IPS-18c (cell line): ENCODE results near the gene RPS3.
"Not testable (repeated sequence)": the region's sequence is repeated elsewhere in the genome, so short reads cannot be mapped to it uniquely, and the experiment has no call there.

Experiments
- H3K4me3 ChIP-seq: 2 replicates; pipeline ENCODE4 v1.7.0; 2013; ENCODE audit warnings: low read depth, mild to moderate bottlenecking, low read length, moderate library complexity; ENCODE audit not compliant: insufficient read depth
- H3K9me3 ChIP-seq: one replicate; pipeline ENCODE4 v1.6.1; 2013; ENCODE audit warnings: mild to moderate bottlenecking, low read length, moderate library complexity; ENCODE audit not compliant: control insufficient read depth, insufficient read depth

RPS3 gene

GRCh38 chr11:75399344-75400145 lies at the start of gene RPS3:
Gene RPS3 (plus strand): TSS chr11:75399518. CDS start chr11:75399548, 30 bp downstream.
- peak within 1 kb of the TSS; percentile 90 for H3K4me3 ChIP-seq
- no peaks in the 10 kb centered on the region for H3K9me3 ChIP-seq

- Histone ChIP-seq H3K9me3 (no peaks in the 10 kb centered on the region), H3K4me3 (no peak overlapping the region)
Measured at GRCh38 chr11:75349521-75350116, 49.7 kb upstream of the RPS3 start.

GRCh38 chr11:75350122-75350742 lies 49.1 kb upstream of the RPS3 start:
- H3K4me3 ChIP-seq = peak overlapping the region; percentile 61; the same call in 1 of the 2 replicates

GRCh38 chr11:75350743-75351540 lies 48.4 kb upstream of the RPS3 start:
- Histone ChIP-seq H3K9me3 (no peaks in the 10 kb centered on the region), H3K4me3 (peak overlapping the region; percentile 61)

More at GRCh38 chr11:75350122-75350742, 49.1 kb upstream of the RPS3 start:
- no peaks in the 10 kb centered on the region for H3K9me3 ChIP-seq

- Histone ChIP-seq H3K9me3 (no peaks in the 10 kb centered on the region), H3K4me3 (peak within 1 kb of the TSS; percentile 61)
Measured at GRCh38 chr11:75351541-75351790, 47.9 kb upstream of the RPS3 start, which contains the start of gene ARRB1. Gene ARRB1 (minus strand): TSS chr11:75351661. CDS start chr11:75351607, 54 bp downstream.

GRCh38 chr11:75351791-75352587 lies 47.3 kb upstream of the RPS3 start:
- Histone ChIP-seq H3K9me3 (no peaks in the 10 kb centered on the region), H3K4me3 (peak overlapping the region; percentile 61)

GRCh38 chr11:75352588-75353206 lies 46.6 kb upstream of the RPS3 start:
- Histone ChIP-seq H3K4me3 (no peak overlapping the region), H3K9me3 (no peaks in the 10 kb centered on the region)

- H3K9me3 ChIP-seq = no peaks in the 10 kb centered on the region
- no peak overlapping the region for H3K4me3 ChIP-seq
Measured at GRCh38 chr11:75355051-75355450, 44.3 kb upstream of the RPS3 start.

GRCh38 chr11:75356613-75357012 lies 42.7 kb upstream of the RPS3 start:
- Histone ChIP-seq H3K4me3 (no peak overlapping the region), H3K9me3 (no peaks in the 10 kb centered on the region)

GRCh38 chr11:75362285-75362684 lies 37.0 kb upstream of the RPS3 start:
- H3K4me3 ChIP-seq, H3K9me3 ChIP-seq: not testable (repeated sequence)

GRCh38 chr11:75365711-75366181 lies 33.6 kb upstream of the RPS3 start:
- Histone ChIP-seq H3K9me3 (no peaks in the 10 kb centered on the region), H3K4me3 (no peak overlapping the region)

- not testable (repeated sequence) for H3K9me3 ChIP-seq, H3K4me3 ChIP-seq
Measured at GRCh38 chr11:75366826-75367225, 32.5 kb upstream of the RPS3 start.

- Histone ChIP-seq H3K9me3 (no peaks in the 10 kb centered on the region), H3K4me3 (no peak overlapping the region)
Measured at GRCh38 chr11:75369560-75370255, 29.6 kb upstream of the RPS3 start.

- Histone ChIP-seq H3K9me3 (peaks cover under 1% of the 10 kb centered on the region), H3K4me3 (no peak overlapping the region)
Measured at GRCh38 chr11:75371949-75372876, 27.1 kb upstream of the RPS3 start.

GRCh38 chr11:75373201-75373600 lies 26.1 kb upstream of the RPS3 start:
- H3K9me3 ChIP-seq = peaks cover 2% of the 10 kb centered on the region
- no peak overlapping the region for H3K4me3 ChIP-seq
